Brain microvascular endothelial cell (primary cell): ENCODE data around the gene CSF1.

ENCODE experiments used
- DNase-seq: peaks from one replicate; pipeline ENCODE4 v3.0.0-alpha.2; 2020
- H3K27ac ChIP-seq: fragments of 250-450 bp; sonication (Bioruptor Pico); 2 replicates; pipeline ENCODE4 v1.5.1; 2020; ENCODE audit warnings: mild to moderate bottlenecking, moderate library complexity
- H3K27me3 ChIP-seq: fragments of 250-450 bp; sonication (Bioruptor Pico); replicated peaks from 2 replicates; pipeline ENCODE4 v1.5.1; 2020; ENCODE audit warnings: mild to moderate bottlenecking
- H3K36me3 ChIP-seq: fragments of 250-450 bp; sonication (Bioruptor Pico); replicated peaks from 2 replicates; pipeline ENCODE4 v1.5.1; 2020; ENCODE audit warnings: mild to moderate bottlenecking
- H3K4me3 ChIP-seq: 2 replicates; pipeline ENCODE4 v1.5.1; 2011; ENCODE audit warnings: low read depth, mild to moderate bottlenecking, control low read depth, low read length, moderate library complexity
- CTCF ChIP-seq: IDR thresholded peaks from 2 replicates; pipeline ENCODE4 v1.5.1; 2011; ENCODE audit warnings: low read depth, mild to moderate bottlenecking, moderate library complexity, low read length, control low read depth, inconsistent platforms; ENCODE audit errors: missing control alignments
- in situ Hi-C: cut with HindIII; loops from 2 replicates; pipeline ENCODE4 v1.10.0; 2017; ENCODE audit warnings: low sequenced_read_pairs, low pct_ligation_motif_present

Gene CSF1

GRCh38 chr1:109928591-109929111, 18.0 kb downstream of the CSF1 start:
- no peak for TF ChIP-seq CTCF
- in situ Hi-C loops, result no loop called here
- peak; percentile 35 for DNase-seq
- no peaks in the 10 kb centered on the region for H3K27me3 ChIP-seq
- H3K36me3 ChIP-seq, result peaks cover 14% of the 10 kb centered on the region
- H3K27ac ChIP-seq, result no peak overlapping the region
- H3K4me3 ChIP-seq, result no peak overlapping the region

GRCh38 chr1:109929170-109929569, 18.5 kb downstream of the CSF1 start:
- Histone ChIP-seq H3K27me3 (no peaks in the 10 kb centered on the region), H3K4me3 (no peak overlapping the region), H3K36me3 (peaks cover 11% of the 10 kb centered on the region), H3K27ac (no peak overlapping the region)
- in situ Hi-C loops, result no loop called here
- TF ChIP-seq CTCF, result no peak
- DNase-seq, result no peak

GRCh38 chr1:109929588-109930251, 19.1 kb downstream of the CSF1 start:
- Histone ChIP-seq H3K4me3 (no peak overlapping the region), H3K27ac (no peak overlapping the region), H3K36me3 (peaks cover 10% of the 10 kb centered on the region), H3K27me3 (no peaks in the 10 kb centered on the region)
- TF ChIP-seq CTCF, result no peak
- no peak for DNase-seq
- in situ Hi-C loops, result no loop called here

- DNase-seq, result no peak
- Histone ChIP-seq H3K27me3 (no peaks in the 10 kb centered on the region), H3K27ac (no peak overlapping the region), H3K36me3 (peaks cover 10% of the 10 kb centered on the region), H3K4me3 (no peak overlapping the region)
- no peak for TF ChIP-seq CTCF
- in situ Hi-C loops, result no loop called here
These were observed 19.8 kb downstream of the CSF1 start for GRCh38 chr1:109930252-109930993.

- Histone ChIP-seq H3K36me3 (peaks cover 7% of the 10 kb centered on the region), H3K27me3 (no peaks in the 10 kb centered on the region), H3K27ac (no peak overlapping the region), H3K4me3 (no peak overlapping the region)
- in situ Hi-C loops, result no loop called here
- no peak for TF ChIP-seq CTCF
- DNase-seq, result peak; percentile 77
These were observed 20.6 kb downstream of the CSF1 start for GRCh38 chr1:109931189-109931731.
